Smooth muscle cell of the brain vasculature (primary cell): ENCODE measurements around the gene PIGV.

Experiments used
- DNase-seq: peaks from one replicate; pipeline ENCODE4 v3.0.0-alpha.2; 2012; ENCODE audit warnings: low read depth, low spot score

Gene PIGV

GRCh38 chr1:26787706-26788514 lies at the start of gene PIGV:
PIGV (plus strand) TSS chr1:26787950; CDS start chr1:26790816, 2,866 bp downstream.
- peak; percentile 59 for DNase-seq

GRCh38 chr1:26739329-26739914 lies 48.3 kb upstream of the PIGV start:
- DNase-seq: no peak

- no peak for DNase-seq
Measured at GRCh38 chr1:26740023-26740634, 47.6 kb upstream of the PIGV start.

- DNase-seq: no peak
Measured at GRCh38 chr1:26740952-26741351, 46.8 kb upstream of the PIGV start.

- no peak for DNase-seq
Measured at GRCh38 chr1:26743426-26744059, 44.2 kb upstream of the PIGV start.

- DNase-seq: peak; percentile 47
Measured at GRCh38 chr1:26744075-26744959, 43.4 kb upstream of the PIGV start.

GRCh38 chr1:26745191-26745590 lies 42.6 kb upstream of the PIGV start:
- no peak for DNase-seq

- no peak for DNase-seq
Measured at GRCh38 chr1:26747048-26747447, 40.7 kb upstream of the PIGV start.

GRCh38 chr1:26748351-26748750 lies 39.4 kb upstream of the PIGV start:
- no peak for DNase-seq

GRCh38 chr1:26749458-26749857 lies 38.3 kb upstream of the PIGV start:
- no peak for DNase-seq

- DNase-seq: no peak
Measured at GRCh38 chr1:26750428-26750827, 37.3 kb upstream of the PIGV start.

- DNase-seq: no peak
Measured at GRCh38 chr1:26752519-26752918, 35.2 kb upstream of the PIGV start.

GRCh38 chr1:26754086-26754874 lies 33.5 kb upstream of the PIGV start:
- DNase-seq: no peak

- no peak for DNase-seq
Measured at GRCh38 chr1:26758358-26758757, 29.4 kb upstream of the PIGV start.

GRCh38 chr1:26759531-26759930 lies 28.2 kb upstream of the PIGV start:
- no peak for DNase-seq

GRCh38 chr1:26761217-26761616 lies 26.5 kb upstream of the PIGV start:
- no peak for DNase-seq

GRCh38 chr1:26767714-26768113 lies 20.0 kb upstream of the PIGV start:
- DNase-seq: no peak

GRCh38 chr1:26768755-26769154 lies 19.0 kb upstream of the PIGV start:
- DNase-seq: no peak

GRCh38 chr1:26771285-26771642 lies 16.5 kb upstream of the PIGV start:
- no peak for DNase-seq

- DNase-seq: peak; percentile 72
Measured at GRCh38 chr1:26771643-26772321, 16.0 kb upstream of the PIGV start.
